Type B pancreatic cell (in vitro differentiated cells): ENCODE data around the gene GHSR. TPM values are rescaled to one million over a fixed set of nuclear protein-coding genes. Genes with fewer than 3 reads are reported as not detected.

Experiments used
- DNase-seq: peaks from one replicate; pipeline ENCODE4 v3.0.0; 2021; ENCODE audit warnings: mixed read lengths; ENCODE audit not compliant: unreplicated experiment; ENCODE audit errors: extremely low spot score
- H3K27ac Mint-ChIP-seq: 2 replicates; pipeline ENCODE4 v1.8.0; 2021; ENCODE audit warnings: mild to moderate bottlenecking, mixed read lengths
- H3K27me3 Mint-ChIP-seq: 2 replicates; pipeline ENCODE4 v1.8.0; 2021; ENCODE audit warnings: mixed read lengths
- H3K36me3 Mint-ChIP-seq: 2 replicates; pipeline ENCODE4 v1.8.0; 2021; ENCODE audit warnings: mixed read lengths
- H3K4me1 Mint-ChIP-seq: one replicate; pipeline ENCODE4 v1.8.0; 2021; ENCODE audit warnings: mixed read lengths; ENCODE audit not compliant: unreplicated experiment
- H3K4me3 Mint-ChIP-seq: 2 replicates; pipeline ENCODE4 v1.8.0; 2021; ENCODE audit warnings: mild to moderate bottlenecking, mixed read lengths
- H3K9me3 Mint-ChIP-seq: 2 replicates; pipeline ENCODE4 v1.8.0; 2021; ENCODE audit warnings: mixed read lengths
- CTCF ChIP-seq: fragments of 200-600 bp; sonication (generic); conservative IDR thresholded peaks from 2 replicates; pipeline ENCODE4 v1.5.0; 2021; ENCODE audit warnings: antibody characterized with exemption, mild to moderate bottlenecking
- total RNA-seq: library from RNA; stranded (reverse); gene quantifications from 2 replicates; pipeline ENCODE4 v1.2.1, GENCODE V29; 2021; ENCODE audit warnings: low replicate concordance

Gene GHSR
- total RNA-seq, 1 donor from 2014 or later = not detected

- Mint-ChIP-seq H3K36me3 (no peaks in the 10 kb centered on the region), H3K9me3 (peaks cover 6% of the 10 kb centered on the region), H3K4me1 (peaks cover 8% of the 10 kb centered on the region), H3K27me3 (peaks cover 8% of the 10 kb centered on the region), H3K27ac (no peak overlapping the region), H3K4me3 (no peak overlapping the region)
- DNase-seq = no peak
- no peak for TF ChIP-seq CTCF
These were observed 16.1 kb upstream of the GHSR start for GRCh38 chr3:172464306-172464705.

- no peaks in the 10 kb centered on the region for H3K4me1 Mint-ChIP-seq
- peak; percentile 87 for TF ChIP-seq CTCF
- peaks cover under 1% of the 10 kb centered on the region for H3K9me3 Mint-ChIP-seq
- no peak for DNase-seq
- H3K27ac Mint-ChIP-seq = no peak overlapping the region
- peaks cover 6% of the 10 kb centered on the region for H3K27me3 Mint-ChIP-seq
- no peaks in the 10 kb centered on the region for H3K36me3 Mint-ChIP-seq
- H3K4me3 Mint-ChIP-seq = no peak overlapping the region
These were observed 13.4 kb upstream of the GHSR start for GRCh38 chr3:172461530-172462138.

- peaks cover 32% of the 10 kb centered on the region for H3K27me3 Mint-ChIP-seq
- no peak for DNase-seq
- no peak for TF ChIP-seq CTCF
- H3K27ac Mint-ChIP-seq = no peak overlapping the region
- no peak overlapping the region for H3K4me3 Mint-ChIP-seq
- H3K9me3 Mint-ChIP-seq = no peaks in the 10 kb centered on the region
- H3K36me3 Mint-ChIP-seq = no peaks in the 10 kb centered on the region
- no peaks in the 10 kb centered on the region for H3K4me1 Mint-ChIP-seq
These were observed 8.1 kb upstream of the GHSR start for GRCh38 chr3:172456404-172456803.

GRCh38 chr3:172454180-172454579 is 5.9 kb upstream of the GHSR start:
- no peaks in the 10 kb centered on the region for H3K36me3 Mint-ChIP-seq

GRCh38 chr3:172449466-172450149 is 1.4 kb upstream of the GHSR start:
- Mint-ChIP-seq H3K27me3 (peaks cover 87% of the 10 kb centered on the region), H3K27ac (no peak overlapping the region), H3K36me3 (no peaks in the 10 kb centered on the region), H3K4me3 (peak overlapping the region; percentile 14), H3K4me1 (no peaks in the 10 kb centered on the region), H3K9me3 (peaks cover 15% of the 10 kb centered on the region)
- peak; percentile 73 for DNase-seq
- TF ChIP-seq CTCF = peak; percentile 24

More at GRCh38 chr3:172454180-172454579, 5.9 kb upstream of the GHSR start:
- Mint-ChIP-seq H3K27ac (no peak overlapping the region), H3K4me1 (no peaks in the 10 kb centered on the region), H3K27me3 (peaks cover 54% of the 10 kb centered on the region), H3K4me3 (no peak overlapping the region), H3K9me3 (peaks cover 3% of the 10 kb centered on the region)
- DNase-seq = no peak
- no peak for TF ChIP-seq CTCF
